Testis (tissue), 3 donors: Measurements from ENCODE around the gene C10orf120. TPM values are rescaled to one million over a fixed set of nuclear protein-coding genes. Genes with fewer than 3 reads are reported as not detected.
A peak's percentile ranks its signal among the peaks of the same experiment; 100 is the strongest.

Experiments
- DNase-seq: peaks from one replicate; pipeline ENCODE4 v3.0.0-alpha.2; 2019
- H3K27ac ChIP-seq, 2 donors: fragments of 200-600 bp; sonication (generic); one replicate each; pipeline ENCODE4 v1.5.1; 2019
- H3K27me3 ChIP-seq: fragments of 200-600 bp; sonication (generic); one replicate; pipeline ENCODE4 v1.5.1; 2019
- H3K36me3 ChIP-seq: fragments of 200-600 bp; sonication (generic); one replicate; pipeline ENCODE4 v1.5.1; 2017; ENCODE audit warnings: low read depth; ENCODE audit errors: missing control alignments
- H3K4me1 ChIP-seq: fragments of 200-600 bp; sonication (generic); one replicate; pipeline ENCODE4 v1.5.1; 2019
- H3K4me3 ChIP-seq, 2 donors: fragments of 200-600 bp; sonication (generic); one replicate each; pipeline ENCODE4 v1.5.1; 2017 to 2019
- H3K9me3 ChIP-seq: fragments of 200-600 bp; sonication (generic); one replicate; pipeline ENCODE4 v1.5.1; 2017
- POLR2A ChIP-seq: fragments of 450-650 bp; IDR thresholded peaks from one replicate; pipeline ENCODE4 v1.6.1; 2017; ENCODE audit warnings: antibody characterized with exemption, mild to moderate bottlenecking, moderate library complexity
- WGBS, 2 donors: methylation state at CpG; one replicate each; pipeline ENCODE4 v1.1.5; 2018; 5-methylcytosine and 5-hydroxymethylcytosine counted together
- intact Hi-C: fragments of 100-400 bp; cut with DNase I; formaldehyde crosslinking; loops from one replicate; pipeline ENCODE4 v1.15.1; 2023; ENCODE audit warnings: low total_unique reads
- polyA plus RNA-seq: library from polyadenylated mRNA; stranded (reverse); fragments of 350-450 nt; fragmentation: Illumina TruSeq; extraction: RNeasy Lipid Tissue Mini Kit (QIAGEN cat#74804); gene quantifications from one replicate; pipeline ENCODE4 v1.2.3, GENCODE V29; 2014; ENCODE audit warnings: low read depth, low replicate concordance; ENCODE audit not compliant: insufficient read depth
- total RNA-seq, 2 donors: library from RNA; depleted of rRNA; stranded (reverse); fragments of >200 nt; gene quantifications; one replicate each; pipeline ENCODE4 v1.2.3, GENCODE V29; 2016
- TF ChIP-seq, protein P1 (sequence below), 3 experiments: fragments of 450-650 bp in 2 of 3; fragments of 200-600 bp in 1 of 3; sonication (generic) in 1 of 3; IDR thresholded peaks; one replicate each; pipeline ENCODE4 v1.5.1; 2016 to 2019; ENCODE audit warnings: antibody characterized with exemption in 3 of 3, mild to moderate bottlenecking in 2 of 3, moderate library complexity in 1 of 3

C10orf120 gene
- total and polyA plus RNA-seq, 3 donors from 2014 or later = 7.9 to 36.6 (median 11.9) TPM

DNA sequence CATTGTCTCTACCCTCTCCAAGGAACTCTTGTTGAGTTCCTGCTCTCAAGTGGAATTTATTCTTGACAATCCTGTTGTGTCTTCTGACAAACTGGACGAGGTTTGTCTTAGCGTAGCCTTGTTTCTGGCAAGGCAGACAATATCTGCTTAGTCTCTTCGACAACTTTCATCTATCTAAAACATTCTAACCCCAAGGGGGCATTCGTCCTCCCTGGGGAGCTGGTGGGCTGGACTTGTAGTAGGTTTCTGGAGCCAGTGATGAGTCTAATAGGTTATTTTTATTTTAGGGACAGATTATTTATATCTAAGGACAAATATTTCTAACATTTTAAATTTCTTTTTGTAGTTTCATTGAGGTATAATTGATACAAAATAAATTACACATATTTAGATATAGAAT, 7.3 kb upstream of the C10orf120 start:
- H3K36me3 ChIP-seq = no peaks in the 10 kb centered on the region
- no peak overlapping the region for H3K27ac ChIP-seq
- H3K4me1 ChIP-seq = peaks cover 14% of the 10 kb centered on the region
- no peaks in the 10 kb centered on the region for H3K27me3 ChIP-seq
- DNase-seq = no peak
- no peaks in the 10 kb centered on the region for H3K9me3 ChIP-seq
- TF ChIP-seq, protein P1, sequence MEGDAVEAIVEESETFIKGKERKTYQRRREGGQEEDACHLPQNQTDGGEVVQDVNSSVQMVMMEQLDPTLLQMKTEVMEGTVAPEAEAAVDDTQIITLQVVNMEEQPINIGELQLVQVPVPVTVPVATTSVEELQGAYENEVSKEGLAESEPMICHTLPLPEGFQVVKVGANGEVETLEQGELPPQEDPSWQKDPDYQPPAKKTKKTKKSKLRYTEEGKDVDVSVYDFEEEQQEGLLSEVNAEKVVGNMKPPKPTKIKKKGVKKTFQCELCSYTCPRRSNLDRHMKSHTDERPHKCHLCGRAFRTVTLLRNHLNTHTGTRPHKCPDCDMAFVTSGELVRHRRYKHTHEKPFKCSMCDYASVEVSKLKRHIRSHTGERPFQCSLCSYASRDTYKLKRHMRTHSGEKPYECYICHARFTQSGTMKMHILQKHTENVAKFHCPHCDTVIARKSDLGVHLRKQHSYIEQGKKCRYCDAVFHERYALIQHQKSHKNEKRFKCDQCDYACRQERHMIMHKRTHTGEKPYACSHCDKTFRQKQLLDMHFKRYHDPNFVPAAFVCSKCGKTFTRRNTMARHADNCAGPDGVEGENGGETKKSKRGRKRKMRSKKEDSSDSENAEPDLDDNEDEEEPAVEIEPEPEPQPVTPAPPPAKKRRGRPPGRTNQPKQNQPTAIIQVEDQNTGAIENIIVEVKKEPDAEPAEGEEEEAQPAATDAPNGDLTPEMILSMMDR (IDR thresholded peaks at IDR 0.05) = no peak
- no peak for TF ChIP-seq POLR2A
- intact Hi-C loops = no loop called here
- no peak overlapping the region for H3K4me3 ChIP-seq
- WGBS, 2 donors = 74 to 81% methylated on average over 4 of the region's 4 CpGs

DNA sequence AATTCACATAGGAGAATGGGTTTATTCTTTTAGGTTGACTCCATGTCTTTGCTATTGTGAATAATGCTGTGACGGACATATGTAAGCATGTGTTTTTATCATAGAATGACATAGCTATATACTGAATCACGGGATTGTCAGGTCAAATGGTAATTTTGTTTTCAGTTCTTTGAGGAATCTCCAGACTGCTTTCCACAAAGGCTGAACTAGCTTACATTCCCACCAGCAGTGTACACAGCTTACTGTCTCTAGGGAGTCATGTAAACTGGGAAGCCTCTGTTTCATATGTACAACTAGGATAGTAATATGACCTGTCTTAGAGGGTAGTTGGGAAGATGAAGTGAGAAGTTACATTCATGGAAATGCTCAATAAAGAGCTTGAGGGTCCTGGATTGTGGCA, 6.8 kb upstream of the C10orf120 start:
- no peak for TF ChIP-seq POLR2A
- TF ChIP-seq, protein P1 (IDR thresholded peaks at IDR 0.05) = no peak
- Histone ChIP-seq H3K4me1 (peaks cover 12% of the 10 kb centered on the region), H3K4me3 (no peak overlapping the region), H3K27me3 (no peaks in the 10 kb centered on the region), H3K9me3 (no peaks in the 10 kb centered on the region), H3K27ac (no peak overlapping the region), H3K36me3 (no peaks in the 10 kb centered on the region)
- intact Hi-C loops = no loop called here
- no peak for DNase-seq
- 79 to 90% methylated on average over 2 of the region's 2 CpGs for WGBS, 2 donors

DNA sequence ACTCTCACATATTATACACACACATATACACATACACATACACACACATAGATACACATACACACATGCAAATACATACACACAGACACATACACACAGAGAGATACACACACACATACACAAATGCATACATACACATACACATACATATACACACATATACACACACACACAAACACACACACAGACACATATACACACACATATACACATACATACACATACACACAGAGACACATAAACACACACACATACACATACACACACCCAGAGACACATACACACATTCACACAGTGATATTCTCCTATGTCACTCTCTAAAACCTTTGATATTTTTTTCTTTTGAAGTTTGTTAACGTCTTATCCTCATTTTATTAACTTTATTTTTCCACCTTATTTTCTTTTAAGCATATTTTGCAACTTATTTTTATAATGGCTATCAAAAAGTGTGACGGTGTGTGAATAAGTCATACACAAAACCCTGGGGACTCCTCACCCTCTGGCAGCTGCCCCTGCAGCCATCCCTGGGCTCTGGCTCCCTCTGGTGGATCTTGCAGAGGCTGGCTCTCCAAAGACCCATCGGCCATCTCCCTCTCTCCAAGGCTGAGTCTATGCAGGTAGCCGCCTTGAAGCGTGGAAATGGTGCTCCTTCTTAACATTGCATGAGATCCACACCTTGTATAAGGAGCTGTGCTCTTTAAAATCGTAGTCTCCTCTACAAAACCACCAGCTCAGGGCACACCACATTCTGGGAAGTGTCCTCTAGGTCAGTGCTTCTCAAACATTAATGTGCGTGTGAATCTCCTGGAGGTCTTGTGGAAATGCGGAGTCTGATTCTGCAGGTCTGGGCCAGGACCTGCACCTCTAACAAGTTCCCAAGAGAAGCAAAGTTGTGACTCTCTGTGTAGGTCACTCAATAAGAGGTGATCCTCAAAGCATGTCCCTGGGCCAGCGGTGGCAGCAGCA, 4.1 kb upstream of the C10orf120 start:
- Histone ChIP-seq H3K9me3 (no peaks in the 10 kb centered on the region), H3K27me3 (no peaks in the 10 kb centered on the region), H3K27ac (no peak overlapping the region), H3K4me3 (no peak overlapping the region), H3K36me3 (no peaks in the 10 kb centered on the region), H3K4me1 (no peaks in the 10 kb centered on the region)
- 52 to 62% methylated on average over 9 of the region's 9 CpGs for WGBS, 2 donors
- TF ChIP-seq POLR2A = no peak
- TF ChIP-seq, protein P1 (IDR thresholded peaks at IDR 0.05) = peak; percentile 58 to 69 (median 65)
- peak; percentile 82 for DNase-seq
- intact Hi-C loops = no loop called here

DNA sequence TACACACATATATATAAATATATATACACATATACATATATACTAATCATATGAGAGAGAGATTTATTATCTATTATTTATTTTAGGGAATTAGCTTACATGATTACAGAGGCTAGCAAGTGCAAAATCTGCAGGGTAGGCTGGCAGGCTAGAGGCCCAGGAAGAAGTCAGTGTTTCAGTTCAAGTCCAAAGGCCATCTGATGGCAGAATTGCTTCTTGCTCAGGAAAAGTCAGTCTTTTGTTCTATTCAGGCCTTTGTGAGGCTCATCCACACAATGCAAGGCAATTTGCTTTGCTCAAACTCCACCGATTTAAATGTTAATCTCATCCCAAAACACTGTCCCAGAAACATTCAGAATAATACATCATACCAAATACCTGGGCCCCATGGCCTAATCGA, 2.6 kb upstream of the C10orf120 start:
- DNase-seq = no peak
- WGBS, 2 donors = 77 to 90% methylated on average over 2 of the region's 2 CpGs
- intact Hi-C loops = no loop called here

More for the DNA sequence above, 2.6 kb upstream of the C10orf120 start:
- Histone ChIP-seq H3K27me3 (no peaks in the 10 kb centered on the region), H3K27ac (no peak overlapping the region), H3K9me3 (no peaks in the 10 kb centered on the region), H3K4me1 (no peaks in the 10 kb centered on the region), H3K36me3 (no peaks in the 10 kb centered on the region), H3K4me3 (no peak overlapping the region)
- TF ChIP-seq POLR2A = no peak
- TF ChIP-seq, protein P1 (IDR thresholded peaks at IDR 0.05) = no peak
